ENCODE results near the gene IGSF3. TPM values are rescaled to one million over a fixed set of nuclear protein-coding genes. Genes with fewer than 3 reads are reported as not detected.
A peak's percentile ranks its signal among the peaks of the same experiment; 100 is the strongest.

IGSF3 gene
- total RNA-seq (2014; rRNA removed; shearing (Covaris generic)) = 12.0 and 24.9 TPM in 2 replicates

DNA sequence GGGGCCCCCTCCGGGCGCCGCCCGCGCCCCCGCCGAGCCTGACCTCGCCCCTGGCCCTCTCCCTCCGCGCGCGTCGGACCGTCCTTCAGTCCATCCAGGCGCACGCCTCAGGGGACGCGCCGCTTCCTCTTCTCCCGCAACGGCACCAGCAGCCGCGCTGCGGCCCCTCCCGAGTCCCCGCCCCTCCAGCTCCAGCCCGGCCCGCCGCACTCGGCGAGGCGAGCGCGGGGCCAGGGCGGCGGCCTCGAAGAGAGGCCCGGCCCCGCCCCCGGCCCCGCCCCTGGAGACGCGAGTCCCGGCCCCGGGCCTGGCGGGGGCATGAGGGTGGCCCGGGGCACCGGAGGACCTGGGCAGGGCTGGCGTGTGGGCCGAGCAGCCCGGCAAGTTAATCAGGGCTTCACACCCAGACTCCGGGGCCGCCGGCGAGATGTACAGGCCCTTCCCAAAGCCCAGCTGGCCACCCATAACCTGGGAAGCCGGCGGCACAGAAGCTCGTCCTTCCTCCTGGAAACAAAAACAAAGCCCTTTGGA is at the start of gene IGSF3:
Gene IGSF3, minus strand, starts transcription at position 159 of the 531 bp plus-strand sequence. CDS start 1,407 bp downstream, outside the sequence.
- peak; percentile 72 for DNase-seq (ENCODE audit: low read depth)

DNA sequence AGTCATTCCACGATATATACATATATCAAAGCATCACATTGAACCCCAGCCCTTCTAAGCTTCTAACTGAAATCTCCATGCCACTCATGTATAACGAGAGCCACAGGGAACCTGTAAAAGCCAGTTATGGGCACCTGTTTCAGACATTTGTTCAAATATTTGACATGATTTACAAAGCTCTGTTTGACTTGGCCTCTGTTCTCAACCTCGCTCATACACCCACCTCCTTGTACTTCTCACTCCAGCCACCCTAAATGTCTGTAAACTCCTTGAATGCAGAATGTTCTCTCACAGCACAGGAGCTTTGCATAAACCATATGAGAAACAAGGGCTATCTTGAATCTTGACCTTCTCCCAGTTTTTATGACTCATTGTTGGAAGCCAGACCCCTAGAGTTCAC is 49.8 kb upstream of the IGSF3 start:
- DNase-seq (ENCODE audit: low read depth) = no peak

DNA sequence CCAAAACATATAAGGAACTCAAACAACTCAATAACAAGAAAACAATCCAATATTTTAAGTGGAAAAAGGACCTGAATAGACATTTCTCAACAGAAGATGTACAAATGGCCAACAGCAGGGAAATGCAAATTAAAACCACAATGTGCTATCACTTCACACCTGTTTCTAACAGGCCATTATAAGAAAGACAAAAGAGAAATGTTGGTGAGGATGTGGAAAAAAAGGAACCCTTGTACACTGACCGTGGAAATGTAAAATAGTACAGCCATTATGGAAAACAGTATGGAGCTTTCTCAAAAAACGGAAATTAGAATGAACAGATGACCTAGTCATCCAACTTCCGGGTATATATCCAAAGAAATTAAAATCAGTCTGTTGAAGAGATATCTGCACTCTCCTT is 48.9 kb upstream of the IGSF3 start:
- DNase-seq (ENCODE audit: low read depth) = no peak

DNA sequence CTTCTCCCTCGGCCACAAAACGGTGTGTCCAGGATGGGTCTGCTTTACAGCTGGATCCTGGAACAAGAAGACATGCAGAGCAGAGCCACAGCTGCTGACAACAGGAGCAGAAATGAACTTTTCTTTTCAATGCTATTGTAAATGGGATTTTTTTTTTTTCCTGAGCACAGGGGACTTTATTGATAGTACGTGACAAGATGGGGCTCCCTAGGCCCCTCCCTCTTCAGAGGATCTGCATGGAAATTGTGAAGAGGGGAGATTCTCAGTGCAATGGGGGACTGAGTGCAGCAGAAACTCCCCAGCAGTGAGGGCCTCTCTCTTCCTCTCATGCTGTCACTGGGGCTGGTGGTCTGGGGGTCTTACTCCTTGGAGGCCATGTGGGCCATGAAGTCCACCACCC is 45.9 kb upstream of the IGSF3 start:
- DNase-seq (ENCODE audit: low read depth) = no peak

DNA sequence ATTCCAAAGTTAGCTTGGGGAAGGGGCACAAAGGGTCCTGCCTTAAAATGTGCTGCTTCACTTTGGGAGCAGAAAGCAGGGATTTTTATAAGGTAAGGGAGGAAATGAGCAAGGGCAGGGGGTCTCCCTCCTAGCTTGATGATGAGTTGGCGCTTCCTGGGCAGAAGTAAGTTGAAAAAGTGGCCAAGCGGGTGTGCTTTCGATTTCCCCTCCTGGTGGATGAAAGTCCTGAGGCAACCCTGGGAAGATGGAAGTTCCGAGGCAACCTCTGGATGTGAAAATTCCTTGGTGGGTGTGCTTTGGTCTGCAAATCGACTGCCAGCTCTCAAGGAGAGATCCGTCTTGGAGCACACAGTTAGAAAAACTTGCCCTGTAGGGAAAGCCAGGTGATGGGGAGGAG is 45.0 kb upstream of the IGSF3 start:
- no peak for DNase-seq (ENCODE audit: low read depth)

DNA sequence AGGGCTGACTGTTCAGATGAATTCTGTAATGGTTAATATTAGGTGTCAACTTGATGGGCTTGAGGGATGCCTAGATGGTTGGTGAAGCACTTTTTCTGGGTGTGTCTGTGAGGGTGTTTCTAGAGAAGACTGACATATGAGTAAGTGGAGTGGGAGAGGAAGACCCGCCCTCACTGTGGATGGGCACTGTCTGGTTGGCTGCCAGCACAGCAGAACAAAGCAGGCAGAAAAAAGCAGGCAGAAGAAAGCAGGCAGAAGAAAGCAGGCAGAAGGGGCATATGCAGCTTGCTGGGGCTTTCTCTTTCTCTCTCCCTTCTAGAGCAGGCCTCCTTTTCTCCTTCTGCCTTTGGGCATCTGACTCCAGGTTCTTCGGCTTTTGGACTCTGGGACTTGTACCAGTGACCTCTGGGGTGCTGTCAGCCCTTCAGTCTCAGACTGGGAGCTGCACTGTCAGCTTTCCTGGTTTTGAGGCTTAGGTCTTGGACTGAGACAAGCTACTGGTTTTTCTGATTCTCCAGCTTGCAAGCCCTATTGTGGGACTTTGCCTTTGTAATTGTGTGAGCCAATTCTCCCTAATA is 43.8 kb upstream of the IGSF3 start:
- DNase-seq (ENCODE audit: low read depth) = no peak

DNA sequence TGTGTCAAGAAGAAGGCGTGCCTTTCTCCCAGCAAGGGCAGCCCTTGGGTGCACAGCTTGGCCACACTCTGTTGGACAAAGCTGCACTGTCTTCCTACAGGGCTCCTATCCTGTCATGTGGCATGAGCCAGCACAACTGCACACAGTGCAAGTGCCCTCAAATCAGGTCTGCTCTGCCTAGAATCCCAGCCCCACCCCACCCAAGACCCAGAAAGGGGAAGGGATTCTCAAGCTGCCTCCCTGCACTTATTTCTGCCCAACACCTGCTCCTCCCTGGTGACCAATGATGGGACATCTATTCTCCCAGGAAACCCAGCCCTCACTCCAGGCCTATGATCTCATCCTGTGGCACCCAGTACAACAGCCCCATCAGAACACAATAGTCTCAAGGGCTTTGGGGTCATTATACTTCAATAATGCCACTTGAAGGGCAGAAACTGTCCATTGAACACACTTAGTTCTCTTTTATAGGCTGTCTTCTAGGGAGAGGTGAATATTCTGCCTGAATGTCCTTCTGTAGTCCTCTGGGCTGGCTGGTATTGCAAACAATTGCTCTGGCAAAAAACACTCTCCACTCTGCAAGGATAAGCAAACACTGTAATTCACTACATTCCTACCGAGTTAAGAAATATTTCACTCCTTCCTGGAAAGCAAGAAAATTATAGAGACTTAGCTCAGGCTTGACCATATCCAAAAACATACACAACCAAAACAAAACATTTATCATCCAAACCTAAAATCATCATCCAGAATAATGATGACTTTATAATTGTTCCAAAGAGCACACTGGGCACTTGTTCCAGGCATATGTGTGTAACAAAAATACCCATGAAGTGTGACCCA is 43.1 kb upstream of the IGSF3 start:
- DNase-seq (ENCODE audit: low read depth) = no peak

DNA sequence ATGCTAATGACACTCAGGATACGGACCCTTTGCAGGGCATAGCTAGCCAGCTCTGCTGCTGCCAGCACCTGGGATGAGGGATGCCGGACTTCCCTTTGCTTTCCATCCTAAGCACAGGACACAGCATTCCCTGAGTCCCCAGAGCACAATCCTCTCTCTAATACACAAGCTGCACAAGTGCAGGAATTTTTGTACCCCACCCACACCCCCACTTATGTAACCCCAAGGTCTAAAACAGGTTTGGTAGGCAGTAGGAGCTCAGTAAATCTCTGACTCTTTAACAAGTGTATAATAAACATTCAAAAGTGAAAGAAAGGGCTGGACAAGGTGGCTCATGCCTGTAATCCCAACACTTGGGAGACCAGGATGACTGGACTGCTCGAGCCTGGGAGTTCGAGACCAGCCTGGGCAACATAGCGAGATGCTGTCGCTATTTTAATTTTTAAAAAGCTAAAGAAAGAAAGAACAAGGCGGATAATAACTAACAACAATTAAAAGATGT is 42.2 kb upstream of the IGSF3 start:
- no peak for DNase-seq (ENCODE audit: low read depth)

DNA sequence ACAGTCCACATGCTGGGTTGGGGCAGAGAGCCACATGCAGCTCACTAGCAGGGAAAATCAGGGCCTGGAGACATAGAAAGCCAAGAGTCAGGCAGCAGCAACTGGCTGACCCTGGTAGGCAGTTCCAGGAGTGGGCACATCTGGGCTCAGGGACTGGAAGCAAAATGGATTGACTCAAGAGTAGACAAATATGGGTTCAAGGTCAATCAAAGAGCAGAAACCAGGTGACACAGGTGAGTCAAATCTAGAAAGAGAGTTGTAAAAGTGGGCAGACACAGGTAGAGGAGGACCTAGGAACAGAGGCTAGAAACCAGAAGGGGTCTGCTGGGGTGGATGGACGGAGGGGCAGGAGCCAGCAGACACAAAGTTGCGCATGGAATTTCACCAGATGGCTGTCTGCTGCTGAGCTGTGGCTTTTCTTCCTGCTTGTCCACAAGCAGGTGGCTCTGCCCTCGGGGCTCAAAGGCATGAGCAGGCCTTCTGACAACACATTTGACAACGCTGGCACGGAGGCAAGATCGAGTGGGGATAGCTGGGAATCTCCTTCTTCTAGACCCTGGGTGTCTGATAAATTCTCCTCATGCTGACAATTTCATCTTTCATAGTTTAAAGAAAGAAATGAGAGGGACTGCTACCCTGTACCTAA is 40.8 kb upstream of the IGSF3 start:
- DNase-seq (ENCODE audit: low read depth) = peak; percentile 62

DNA sequence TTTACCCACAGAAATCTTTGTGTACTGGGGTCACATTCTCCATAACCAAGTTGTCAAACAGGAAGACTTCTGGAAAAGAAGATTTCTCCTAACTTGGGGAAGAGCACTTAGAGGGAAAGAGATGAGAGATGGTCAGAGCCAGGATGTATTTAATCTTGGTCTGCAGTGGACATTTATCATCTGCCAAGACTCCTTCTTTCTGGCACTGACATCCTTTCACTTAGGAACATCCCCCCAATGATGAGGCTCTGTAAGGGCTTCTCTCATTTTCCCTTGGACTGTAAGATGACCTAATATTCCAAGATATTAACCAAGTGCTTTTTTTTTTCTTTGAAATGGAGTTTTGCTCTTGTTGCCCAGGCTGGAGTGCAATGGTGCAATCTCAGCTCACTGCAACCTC is 39.3 kb upstream of the IGSF3 start:
- DNase-seq (ENCODE audit: low read depth) = no peak

DNA sequence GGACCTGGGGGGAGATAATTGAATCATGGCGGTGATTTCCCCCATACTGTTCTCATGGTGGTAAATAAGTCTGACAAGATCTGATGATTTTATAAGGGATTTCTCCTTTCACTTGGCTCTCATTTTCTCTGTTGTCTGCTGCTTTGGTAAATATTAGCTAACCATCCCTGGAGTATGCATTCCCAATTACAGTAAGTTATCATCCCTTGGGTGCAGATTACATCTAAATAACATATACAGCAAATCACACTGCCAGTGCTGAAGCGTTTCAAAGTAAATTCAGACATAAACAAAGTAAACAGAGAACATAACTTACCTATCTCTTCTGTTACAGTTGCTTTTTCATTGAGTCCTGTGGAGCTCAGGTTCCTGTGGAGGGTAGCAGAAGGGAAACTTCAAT is 38.6 kb upstream of the IGSF3 start:
- DNase-seq (ENCODE audit: low read depth) = no peak

DNA sequence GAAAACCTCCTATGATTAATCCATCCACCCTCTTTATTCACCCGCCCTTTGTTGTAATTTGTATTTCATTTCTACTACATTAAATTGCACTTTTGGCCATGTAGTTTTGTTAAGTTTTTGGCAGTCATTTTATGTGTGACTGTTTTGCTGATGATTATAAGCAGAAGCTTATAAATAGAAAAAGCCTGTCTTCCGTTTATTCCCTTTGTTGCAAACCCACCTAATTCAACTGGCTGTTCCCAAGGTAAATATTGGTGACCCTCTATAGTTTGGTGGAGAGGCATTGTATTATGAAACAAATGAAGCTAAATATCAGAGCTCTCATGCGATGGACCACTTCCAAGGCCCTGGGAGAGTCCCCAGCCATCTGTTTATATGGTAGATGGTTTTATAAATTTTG is 36.7 kb upstream of the IGSF3 start:
- DNase-seq (ENCODE audit: low read depth) = no peak

DNA sequence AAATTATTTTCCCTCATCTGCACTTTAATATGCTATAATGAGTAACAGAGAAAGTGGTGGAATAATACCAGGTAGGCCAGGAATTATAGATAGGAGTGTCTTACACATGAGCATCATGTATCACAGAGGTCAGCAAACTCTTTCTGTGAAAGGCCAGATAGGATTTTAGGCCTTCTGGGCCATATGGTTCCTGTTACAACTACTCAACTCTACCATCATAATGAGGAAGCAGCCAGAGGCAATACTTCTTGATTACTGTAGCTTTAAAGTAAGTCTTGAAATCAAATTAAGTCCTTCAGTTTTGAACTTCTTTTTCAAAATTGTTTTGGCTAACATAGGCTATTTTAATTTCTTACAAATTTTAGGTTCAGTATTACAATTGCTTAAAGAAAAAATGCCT is 32.1 kb upstream of the IGSF3 start:
- DNase-seq (ENCODE audit: low read depth) = no peak

DNA sequence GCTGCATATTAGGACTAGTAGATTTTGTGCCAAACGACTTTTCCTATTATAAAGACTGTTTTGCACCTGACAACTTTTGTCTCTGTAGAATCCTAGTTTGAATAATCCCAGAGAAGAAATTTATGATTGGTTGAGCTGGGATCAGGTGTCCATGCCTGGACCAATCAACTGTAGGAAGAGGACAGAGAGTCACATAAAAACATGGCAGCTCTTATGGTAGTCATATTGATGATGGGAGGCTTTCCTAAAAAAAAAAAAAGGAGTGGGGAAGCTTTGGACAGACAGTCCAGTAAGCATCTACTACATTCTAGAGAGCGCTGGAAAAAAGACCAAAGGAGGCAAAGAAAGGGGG is 30.7 kb upstream of the IGSF3 start:
- DNase-seq (ENCODE audit: low read depth) = no peak

DNA sequence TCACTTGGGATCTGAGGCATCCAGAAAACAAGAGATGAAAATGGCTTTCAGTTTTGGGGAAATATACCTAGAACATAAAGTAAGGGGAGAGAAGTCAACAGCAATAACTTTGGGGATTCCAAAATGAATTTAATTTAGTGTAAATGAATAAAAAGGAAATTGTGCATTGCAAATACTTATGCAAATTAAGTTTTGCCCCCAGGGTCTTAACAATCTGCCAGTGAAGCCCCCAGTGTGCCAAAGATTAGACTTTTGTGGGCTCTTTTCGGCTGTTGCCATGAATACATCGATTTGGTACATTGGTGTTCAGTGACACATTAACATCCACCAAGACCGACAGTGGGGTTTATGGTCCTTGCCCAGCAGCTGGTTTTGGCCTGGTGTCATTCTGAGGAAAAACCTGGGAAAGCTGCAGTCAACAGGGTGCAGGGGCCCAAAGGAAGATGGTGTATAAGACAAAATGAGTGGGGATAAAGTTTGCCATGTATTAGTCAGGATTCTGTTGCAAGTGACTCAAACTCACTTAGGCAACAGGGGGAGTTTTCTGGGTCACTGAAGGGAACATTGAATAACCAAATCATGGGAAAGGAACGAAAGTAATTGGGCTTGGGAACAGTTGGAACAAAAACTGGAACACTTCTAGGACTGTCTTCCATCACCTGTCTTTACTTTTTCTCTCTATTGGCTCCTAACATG is 30.2 kb upstream of the IGSF3 start:
- DNase-seq (ENCODE audit: low read depth) = peak; percentile 68

DNA sequence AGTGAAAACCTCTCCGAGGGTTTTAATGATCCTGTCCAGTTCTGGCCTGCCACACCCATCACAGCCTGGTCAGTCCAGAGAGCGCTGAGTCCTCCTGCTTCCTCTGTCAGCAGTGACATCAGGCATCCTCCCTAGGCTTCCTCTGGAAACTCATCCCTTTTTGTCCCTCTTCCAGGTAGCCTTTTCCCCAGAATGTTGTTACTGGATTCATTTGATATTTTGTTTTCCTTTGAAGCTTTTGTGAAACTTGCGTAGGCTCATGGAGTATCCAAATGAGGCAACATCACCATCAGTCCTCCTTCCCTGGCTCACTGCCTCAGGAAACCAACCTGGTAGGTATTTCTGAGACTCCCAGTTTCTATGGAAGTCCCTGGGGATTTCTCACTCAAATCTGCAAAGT is 27.0 kb upstream of the IGSF3 start:
- peak; percentile 33 for DNase-seq (ENCODE audit: low read depth)

DNA sequence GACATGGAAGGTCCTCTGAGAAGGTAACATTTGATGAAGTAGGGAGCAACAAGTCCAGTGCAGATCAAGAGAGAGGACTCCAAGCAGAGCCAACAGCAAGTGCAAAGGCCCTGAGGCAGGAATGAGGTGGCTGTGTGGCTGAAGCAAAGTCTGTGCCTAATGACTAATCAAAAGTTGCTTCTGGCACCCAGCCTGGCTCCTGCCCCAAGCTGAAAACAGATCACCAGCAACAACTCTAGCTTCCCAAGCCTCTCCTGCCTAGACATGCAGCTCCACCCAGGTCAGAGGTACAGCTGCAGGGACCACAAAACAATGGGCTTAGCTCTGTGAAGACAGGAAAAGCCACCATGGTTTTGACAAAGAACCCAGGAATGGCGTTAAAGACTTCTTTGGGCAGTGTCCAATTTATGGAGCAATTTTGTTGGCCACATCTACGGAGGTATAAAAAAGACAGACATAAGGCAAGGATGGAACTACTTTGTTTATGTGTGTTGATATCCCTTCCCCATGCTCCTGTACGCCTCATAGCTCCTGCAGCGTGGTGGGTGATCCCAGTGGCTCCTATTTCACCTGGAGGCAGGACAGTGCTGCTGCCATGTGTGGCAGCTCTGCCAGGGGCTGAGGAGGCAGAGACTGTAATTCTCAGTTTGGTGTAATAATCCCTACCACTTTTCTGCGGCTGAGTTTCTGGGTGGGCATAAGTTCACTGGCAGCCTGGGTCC is 26.4 kb upstream of the IGSF3 start:
- peak; percentile 98 for DNase-seq (ENCODE audit: low read depth)

DNA sequence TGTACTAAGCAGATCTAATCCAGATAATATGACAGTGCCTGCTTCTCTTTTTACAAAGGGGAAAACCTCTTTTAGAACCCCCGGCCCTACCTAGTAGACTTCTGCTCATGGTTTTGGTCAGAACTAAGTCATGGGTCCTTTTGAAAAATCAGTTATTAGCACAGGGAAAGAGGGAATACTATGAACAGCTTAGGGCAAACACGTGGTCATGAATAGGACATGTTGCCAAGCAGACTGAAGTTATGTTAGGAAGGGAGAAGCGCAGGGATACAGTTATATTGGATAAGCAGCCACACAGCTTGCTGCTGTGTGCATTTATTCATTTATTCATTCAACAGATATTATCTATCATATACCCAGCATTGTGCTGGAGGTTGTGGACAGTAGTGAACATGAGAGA is 25.3 kb upstream of the IGSF3 start:
- DNase-seq (ENCODE audit: low read depth) = no peak

DNA sequence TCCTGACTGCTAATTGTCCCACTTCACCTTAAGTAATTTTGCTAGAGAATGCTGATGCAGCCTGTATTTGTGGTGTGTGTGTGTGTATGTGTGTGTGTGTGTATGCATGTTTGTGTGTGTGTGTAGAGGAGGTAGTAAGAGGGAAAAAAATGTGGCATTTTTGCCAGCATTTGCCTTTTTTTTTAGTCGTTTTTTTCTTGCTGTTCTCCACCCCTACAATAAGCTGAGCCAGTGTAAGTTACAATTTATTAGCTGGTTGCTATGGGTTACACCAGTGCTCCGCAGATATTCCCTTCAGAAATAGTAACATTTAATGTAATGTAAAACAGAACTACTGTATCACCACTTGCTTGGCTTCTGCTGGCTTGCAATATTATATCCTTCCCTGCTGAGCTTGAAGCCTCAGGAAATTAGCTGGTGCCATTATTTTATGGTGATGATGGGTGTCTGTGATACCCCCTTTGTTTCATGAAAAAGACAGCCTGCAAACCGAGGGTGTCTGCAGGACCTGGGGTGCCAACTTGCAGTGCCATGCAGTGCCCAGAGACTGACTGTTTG is 23.4 kb upstream of the IGSF3 start:
- DNase-seq (ENCODE audit: low read depth) = no peak

DNA sequence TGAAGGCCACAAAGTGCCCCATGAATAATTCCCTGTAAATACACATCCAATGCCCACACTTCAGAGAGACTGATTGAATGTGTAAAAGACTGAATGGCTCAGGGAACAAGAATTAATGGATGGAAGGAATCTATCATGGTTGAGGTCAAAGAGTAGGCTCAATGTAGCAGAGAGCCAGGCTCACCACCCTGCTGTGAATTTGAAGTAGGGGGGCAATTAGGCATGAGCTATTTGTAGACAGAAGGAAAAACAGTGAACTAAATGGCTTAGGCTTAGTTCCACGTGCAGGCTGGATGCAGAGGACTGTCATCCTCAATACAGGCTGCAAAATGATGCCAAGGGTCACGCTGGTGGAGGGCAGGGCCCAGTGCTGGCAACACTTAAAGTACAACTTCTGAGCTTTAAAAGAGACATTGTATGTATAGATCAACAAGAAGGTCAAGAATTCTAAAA is 22.9 kb upstream of the IGSF3 start:
- no peak for DNase-seq (ENCODE audit: low read depth)
